K562 (cell line): ENCODE measurements around the gene SCFD2. TPM values are rescaled to one million over a fixed set of nuclear protein-coding genes. Genes with fewer than 3 reads are reported as not detected.

Source experiments
- ATAC-seq: fragments of 200-7000 bp; cut with Tn5 transposase; 3 replicates; pipeline ENCODE4 v1.9.1; 2020; ENCODE audit warnings: moderate library complexity
- BruUV-seq: library from RNA; stranded (reverse); fragments of 400-500 nt; replicated peaks from 2 replicates; lab custom pipeline; 2021; lab: Mats Ljungman, UMichigan
- CTCF ChIA-PET: fragments of 300-600 bp; formaldehyde crosslinking; extraction: SDS; loops from one replicate; lab custom pipeline; 2021; ENCODE audit warnings: low intra/inter-chr PET ratio; lab: Yijun Ruan, JAX
- POLR2A ChIA-PET: fragments of 300-600, 350-650 bp; sonication (Branson Sonifier 250); formaldehyde crosslinking; extraction: SDS; loops from one replicate; lab custom pipeline; 2021; ENCODE audit warnings: antibody characterized with exemption, inconsistent platforms; lab: Yijun Ruan, JAX
- DNase-seq, 4 experiments: peaks; one replicate each; pipeline versions ENCODE4 v3.0.0 to v3.0.0-alpha.2; 2011 to 2018; ENCODE audit warnings: low spot score in 3 of 4, mixed read lengths in 3 of 4; ENCODE audit errors: extremely low read depth in 1 of 4
- FAIRE-seq: peaks from 2 replicates; lab custom pipeline; 2011; peaks lifted over from hg19 to GRCh38; lab: Jason Lieb, UNC
- H2AFZ ChIP-seq: 2 replicates; pipeline ENCODE4 v1.6.0; 2011; ENCODE audit warnings: low read depth, low read length, control low read depth, inconsistent platforms
- H3K27ac ChIP-seq: fragments of 200-600 bp; 3 replicates; pipeline ENCODE4 v1.8.0; 2011; ENCODE audit warnings: low read depth, mild to moderate bottlenecking, control low read depth, inconsistent platforms, low read length, moderate library complexity, mixed read lengths; ENCODE audit errors: extremely low read depth
- H3K27me3 ChIP-seq, 2 experiments: fragments of 300-600 bp in 1 of 2; 2 replicates in 1 of 2; 3 replicates in 1 of 2; pipeline versions ENCODE4 v1.6.0 to v1.8.0; 2011; ENCODE audit warnings: inconsistent platforms in 2 of 2, low read length in 2 of 2, mild to moderate bottlenecking in 1 of 2, mixed read lengths in 1 of 2, moderate library complexity in 1 of 2; ENCODE audit not compliant: control insufficient read depth in 2 of 2, insufficient read depth in 2 of 2
- H3K36me3 ChIP-seq: fragments of 300-600 bp; 3 replicates; pipeline ENCODE4 v1.8.0; 2011; ENCODE audit warnings: mild to moderate bottlenecking, low read length, inconsistent platforms; ENCODE audit not compliant: control insufficient read depth, insufficient read depth
- H3K4me1 ChIP-seq, 2 experiments: fragments of 200-600 bp in 1 of 2; replicated peaks in 1 of 2; 2 replicates in 1 of 2; 3 replicates in 1 of 2; pipeline versions ENCODE4 v1.5.1 to v1.8.0; 2011; ENCODE audit warnings: inconsistent platforms in 2 of 2, low read length in 2 of 2, mild to moderate bottlenecking in 1 of 2, mixed read lengths in 1 of 2, moderate library complexity in 1 of 2; ENCODE audit not compliant: control insufficient read depth in 2 of 2, insufficient read depth in 2 of 2
- H3K4me2 ChIP-seq: 2 replicates; pipeline ENCODE4 v1.6.1; 2011; ENCODE audit warnings: low read length, control low read depth, inconsistent platforms, mixed read lengths; ENCODE audit not compliant: insufficient read depth
- H3K4me3 ChIP-seq: fragments of 200-600 bp; sonication (generic), shearing (Covaris generic); 2 replicates; pipeline ENCODE4 v1.5.1; 2016; ENCODE audit warnings: control low read depth, inconsistent platforms
- H3K79me2 ChIP-seq: fragments of 200-600 bp; 3 replicates; pipeline ENCODE4 v1.8.0; 2011; ENCODE audit warnings: low read length, inconsistent platforms; ENCODE audit not compliant: control insufficient read depth, insufficient read depth
- H3K9ac ChIP-seq, 2 experiments: 2 replicates each; pipeline versions ENCODE4 v1.6.0 to v1.6.1; 2011; ENCODE audit warnings: low read depth in 2 of 2, low read length in 2 of 2, control low read depth in 1 of 2, inconsistent platforms in 1 of 2, mild to moderate bottlenecking in 1 of 2, mixed read lengths in 1 of 2; ENCODE audit not compliant: insufficient read depth in 1 of 2
- H3K9me1 ChIP-seq: one replicate; pipeline ENCODE4 v1.6.0; 2011; ENCODE audit warnings: inconsistent platforms, mild to moderate bottlenecking, low read length, moderate library complexity; ENCODE audit not compliant: control insufficient read depth, insufficient read depth
- H3K9me3 ChIP-seq: replicated peaks from 2 replicates; pipeline ENCODE4 v1.5.1; 2011; ENCODE audit warnings: low read depth, low read length, inconsistent platforms; ENCODE audit not compliant: control insufficient read depth, insufficient read depth
- H4K20me1 ChIP-seq: replicated peaks from 2 replicates; pipeline ENCODE4 v1.6.1; 2011; ENCODE audit warnings: low read length, inconsistent platforms, mixed read lengths; ENCODE audit not compliant: control insufficient read depth, insufficient read depth
- ARID3B ChIP-seq: fragments of 250-450 bp; sonication (Bioruptor Pico); IDR thresholded peaks from 2 replicates; pipeline ENCODE4 v1.4.0; 2020; ENCODE audit warnings: borderline replicate concordance
- EHMT2 ChIP-seq: fragments of 450-650 bp; IDR thresholded peaks from 2 replicates; pipeline ENCODE4 v1.6.1; 2018; ENCODE audit warnings: antibody characterized with exemption
- FOXO4 ChIP-seq: fragments of 450-650 bp; formaldehyde crosslinking; IDR thresholded peaks from 2 replicates; pipeline ENCODE4 v1.4.0; 2020; ENCODE audit warnings: mild to moderate bottlenecking, moderate library complexity
- GATAD2B ChIP-seq: fragments of 450-650 bp; IDR thresholded peaks from 2 replicates; pipeline ENCODE4 v1.6.1; 2017; ENCODE audit warnings: mild to moderate bottlenecking, borderline replicate concordance
- HDGF ChIP-seq: fragments of 450-650 bp; IDR thresholded peaks from 2 replicates; pipeline ENCODE4 v1.6.1; 2016
- MLX ChIP-seq, 2 experiments: fragments of 450-650 bp in 1 of 2; sonication (generic) in 1 of 2; formaldehyde crosslinking; conservative IDR thresholded peaks; 2 replicates each; pipeline versions ENCODE4 v1.4.0 to v1.8.1; 2020 to 2022; ENCODE audit warnings: mild to moderate bottlenecking in 1 of 2, missing genetic modification reagents in 1 of 2
- NCOA4 ChIP-seq: fragments of 450-650 bp; IDR thresholded peaks from 2 replicates; pipeline ENCODE4 v1.6.1; 2018; ENCODE audit warnings: mild to moderate bottlenecking; ENCODE audit not compliant: partially characterized antibody
- NFE2L1 ChIP-seq: fragments of 450-650 bp; IDR thresholded peaks from 2 replicates; pipeline ENCODE4 v1.6.1; 2016; ENCODE audit warnings: missing genetic modification characterization, low read depth, mild to moderate bottlenecking, missing compliant biosample characterization, moderate library complexity, borderline replicate concordance
- RAD21 ChIP-seq, 2 experiments: fragments of 250-450 bp in 1 of 2; fragments of 450-650 bp in 1 of 2; sonication (Bioruptor Pico) in 1 of 2; formaldehyde crosslinking in 1 of 2; IDR thresholded peaks in 1 of 2; conservative IDR thresholded peaks in 1 of 2; 2 replicates each; pipeline versions ENCODE4 v1.4.0 to v1.8.0; 2020 to 2022; ENCODE audit warnings: mild to moderate bottlenecking in 2 of 2, moderate library complexity in 1 of 2
- SREBF2 ChIP-seq: sonication (generic); formaldehyde crosslinking; IDR thresholded peaks from 2 replicates; pipeline ENCODE4 v1.4.0; 2020; ENCODE audit warnings: mild to moderate bottlenecking, missing genetic modification reagents
- ZNF431 ChIP-seq: sonication (generic); formaldehyde crosslinking; IDR thresholded peaks from 2 replicates; pipeline ENCODE4 v1.8.0; 2022; ENCODE audit warnings: mild to moderate bottlenecking, missing genetic modification reagents
- ZNF766 ChIP-seq: fragments of 200-800 bp; sonication (Bioruptor generic); conservative IDR thresholded peaks from 2 replicates; pipeline ENCODE4 v1.6.1; 2016; ENCODE audit warnings: missing genetic modification characterization, missing compliant biosample characterization
- WGBS: fragments of 100-300 bp; shearing (Covaris generic); methylation state at CpG from one replicate; pipeline ENCODE4 v1.1.6; 2016; ENCODE audit warnings: low coverage, mixed read lengths; ENCODE audit not compliant: insufficient coverage; ENCODE audit errors: missing lambda C conversion rate; 5-methylcytosine and 5-hydroxymethylcytosine counted together
- in situ Hi-C: fragments of 300-500 bp; cut with MboI; formaldehyde crosslinking; loops from 4 replicates; pipeline ENCODE4 v1.15.0; 2018; ENCODE audit warnings: inconsistent platforms, mixed read lengths
- intact Hi-C: fragments of 100-400 bp; cut with micrococcal nuclease; formaldehyde crosslinking; loops from 2 replicates; pipeline ENCODE4 v1.14.2; 2022
- polyA plus RNA-seq, 8 experiments: library from polyadenylated mRNA; depleted of rRNA in 4 of 8; stranded (reverse) in 5 of 8; unstranded in 3 of 8; fragments of >200 nt; fragmentation: Nextera tagmentation in 2 of 8; fragmentation: Illumina TruSeq in 1 of 8; extraction: Ambion mirVana in 2 of 8; extraction: Trizol in 1 of 8; gene quantifications; 2 replicates each; pipeline versions ENCODE4 v1.2.1 to v1.2.3, GENCODE V29; 2011 to 2014; ENCODE audit warnings: inconsistent platforms in 1 of 8, missing spikeins in 1 of 8
- total RNA-seq, 7 experiments: library from RNA; depleted of rRNA in 6 of 7; stranded (reverse); fragments of >200 nt in 6 of 7; fragmentation: Illumina TruSeq in 2 of 7; extraction: Trizol in 2 of 7; gene quantifications; 2 replicates each; pipeline versions ENCODE4 v1.2.1 to v1.2.3, GENCODE V29; 2011 to 2021; ENCODE audit warnings: low replicate concordance in 1 of 7

The SCFD2 gene
- total and polyA plus RNA-seq, 9 of the 15 experiments (the other 6 are each of a cell fraction or from before 2014, with no cell fraction given), result 5.7 to 30.3 (median 22.8) TPM

- in situ Hi-C loops (no loop called here), intact Hi-C loops (no loop called here)
- 57% methylated on average over 6 of the region's 8 CpGs for WGBS
- Histone ChIP-seq H3K79me2 (no peaks in the 10 kb centered on the region), H3K27me3 (no peaks in the 10 kb centered on the region), H3K9me3 (no peaks in the 10 kb centered on the region), H4K20me1 (no peaks in the 10 kb centered on the region), H3K27ac (no peak overlapping the region), H3K9ac (no peak overlapping the region), H3K4me3 (no peak overlapping the region), H3K4me2 (no peak overlapping the region), H3K36me3 (no peaks in the 10 kb centered on the region; the same call in 2 of the 3 replicates), H3K9me1 (no peaks in the 10 kb centered on the region), H2AFZ (no peak overlapping the region), H3K4me1 (peaks cover 0 to 7% of the 10 kb centered on the region in 2 experiments; a peak in 2 of 5 replicates)
- ATAC-seq (peak; percentile 75), FAIRE-seq (no peak), DNase-seq (peak in 1 of 4 experiments; percentile 12)
- TF ChIP-seq RAD21 (CRISPR knock-in tag; conservative IDR thresholded peaks at IDR 0.05 in 1 of 2, IDR thresholded peaks at IDR 0.05 in 1 of 2) (0 out of 4 replicates have a peak, but pooled peaks of 1 of the 2 experiments have one; percentile 7), NFE2L1 (tag) (no peak)
- POLR2A ChIA-PET, result interaction anchor here (0.6 kb wide), 1 partner anchor 156 kb away, joined by 3 read pairs; no protein-coding TSS in a partner anchor
- no TSS peak for BruUV-seq
- CTCF ChIA-PET, result no interaction called here
These were observed 497.7 kb downstream of the SCFD2 start for GRCh38 chr4:52868133-52868532.

- no peak overlapping the region for H3K4me3 ChIP-seq
- no peak overlapping the region for H3K4me2 ChIP-seq
- no peak for TF ChIP-seq MLX (CRISPR knock-in tag; conservative IDR thresholded peaks at IDR 0.05)
- no peak for TF ChIP-seq HDGF
- no peak for TF ChIP-seq ZNF766 (CRISPR knock-in tag)
- no peak for TF ChIP-seq ARID3B (CRISPR knock-in tag)
- no peak for TF ChIP-seq NCOA4
- no peak for TF ChIP-seq GATAD2B
- no peak for TF ChIP-seq SREBF2
- TF ChIP-seq FOXO4, result no peak
- no peak for TF ChIP-seq ZNF431 (CRISPR knock-in tag)
- no peak for TF ChIP-seq EHMT2
- no TSS peak for BruUV-seq
- H3K79me2 ChIP-seq, result no peaks in the 10 kb centered on the region
- DNase-seq (no peak), FAIRE-seq (no peak), ATAC-seq (no peak)
- CTCF ChIA-PET, result no interaction called here
- no peaks in the 10 kb centered on the region; the same call in 2 of the 3 replicates for H3K36me3 ChIP-seq
- no peaks in the 10 kb centered on the region for H3K9me3 ChIP-seq
- H3K27ac ChIP-seq, result no peak overlapping the region
- WGBS, result 76% methylated on average over 4 of the region's 4 CpGs
- no peaks in the 10 kb centered on the region for H4K20me1 ChIP-seq
- H3K9me1 ChIP-seq, result no peaks in the 10 kb centered on the region
- peaks cover 6 to 14% of the 10 kb centered on the region in 2 experiments; a peak in 4 of 5 replicates for H3K4me1 ChIP-seq
- POLR2A ChIA-PET, result interaction anchor here (0.6 kb wide), 1 partner anchor 20 kb away, joined by 3 read pairs; no protein-coding TSS in a partner anchor
- intact Hi-C loops, result no loop called here
- no peak overlapping the region for H2AFZ ChIP-seq
- in situ Hi-C loops, result no loop called here
- no peak overlapping the region for H3K9ac ChIP-seq
- H3K27me3 ChIP-seq, result no peaks in the 10 kb centered on the region
These were observed 498.7 kb downstream of the SCFD2 start for GRCh38 chr4:52867163-52867562.
